Right atrium auricular region (tissue), 2 donors: ENCODE measurements around the gene CDH8. TPM values are rescaled to one million over a fixed set of nuclear protein-coding genes. Genes with fewer than 3 reads are reported as not detected.
A peak's percentile ranks its signal among the peaks of the same experiment; 100 is the strongest.

ENCODE experiments used
- DNase-seq: peaks from one replicate; pipeline ENCODE4 v3.0.0-alpha.2; 2019; ENCODE audit warnings: low spot score
- H3K27ac ChIP-seq, 2 donors: fragments of 200-600 bp; sonication (generic); 1 replicate in 1 of 2; 2 replicates in 1 of 2; pipeline ENCODE4 v1.5.1; 2016 to 2019
- H3K27me3 ChIP-seq, 2 donors: fragments of 200-600 bp; sonication (generic); one replicate each; pipeline versions ENCODE4 v1.5.1 to v1.6.0; 2017 to 2019
- H3K36me3 ChIP-seq: fragments of 200-600 bp; sonication (generic); one replicate; pipeline ENCODE4 v1.5.1; 2016
- H3K4me1 ChIP-seq, 2 donors: fragments of 200-600 bp; sonication (generic); one replicate each; pipeline versions ENCODE4 v1.5.1 to v1.6.0; 2017 to 2019
- H3K4me3 ChIP-seq, 2 donors: fragments of 200-600 bp; sonication (generic); 1 replicate in 1 of 2; 2 replicates in 1 of 2; pipeline ENCODE4 v1.5.1; 2017 to 2019; ENCODE audit warnings: mild to moderate bottlenecking in 1 of 2, moderate library complexity in 1 of 2
- H3K9me3 ChIP-seq, 2 donors: fragments of 200-600 bp; sonication (generic); one replicate each; pipeline ENCODE4 v1.5.1; 2019
- CTCF ChIP-seq, 2 donors: fragments of 200-600 bp; sonication (generic); IDR thresholded peaks; one replicate each; pipeline ENCODE4 v1.5.1; 2019; ENCODE audit warnings: antibody characterized with exemption in 2 of 2
- total RNA-seq, 2 donors: library from RNA; depleted of rRNA; stranded (reverse); fragments of >200 nt; gene quantifications; one replicate each; pipeline ENCODE4 v1.1.0, GENCODE V29; 2016

CDH8 gene
- total RNA-seq, 2 donors from 2014 or later, result not detected

GRCh38 chr16:62038225-62038624 is 2.0 kb upstream of the CDH8 start:
- no peak for DNase-seq
- H3K9me3 ChIP-seq, result no peaks in the 10 kb centered on the region
- peaks cover 0 to 16% of the 10 kb centered on the region in 2 donors for H3K27me3 ChIP-seq
- peaks cover 0 to 21% of the 10 kb centered on the region in 2 donors for H3K4me1 ChIP-seq
- H3K36me3 ChIP-seq, result no peaks in the 10 kb centered on the region
- TF ChIP-seq CTCF (IDR thresholded peaks at IDR 0.05), result no peak
- H3K4me3 ChIP-seq, result no peak overlapping the region
- no peak overlapping the region for H3K27ac ChIP-seq

GRCh38 chr16:62036802-62037135 is 531 bp upstream of the CDH8 start:
- H3K4me3 ChIP-seq, result peak overlapping the region in 1 of 2 donors; percentile 43
- peaks cover 0 to 16% of the 10 kb centered on the region in 2 donors for H3K27me3 ChIP-seq
- peaks cover 0 to 21% of the 10 kb centered on the region in 2 donors for H3K4me1 ChIP-seq
- no peaks in the 10 kb centered on the region for H3K36me3 ChIP-seq
- H3K9me3 ChIP-seq, result no peaks in the 10 kb centered on the region
- no peak overlapping the region for H3K27ac ChIP-seq
- no peak for DNase-seq
- TF ChIP-seq CTCF (IDR thresholded peaks at IDR 0.05), result no peak

- TF ChIP-seq CTCF (IDR thresholded peaks at IDR 0.05), result no peak
- H3K4me3 ChIP-seq, result peak overlapping the region in 1 of 2 donors; percentile 43
These were observed 834 bp downstream of the CDH8 start for GRCh38 chr16:62035115-62036092.

GRCh38 chr16:62034231-62035114 is 1.8 kb downstream of the CDH8 start:
- Histone ChIP-seq H3K4me3 (peak overlapping the region in 1 of 2 donors; percentile 43), H3K9me3 (no peaks in the 10 kb centered on the region), H3K27ac (no peak overlapping the region), H3K4me1 (peaks cover 0 to 21% of the 10 kb centered on the region in 2 donors), H3K36me3 (no peaks in the 10 kb centered on the region), H3K27me3 (peaks cover 0 to 16% of the 10 kb centered on the region in 2 donors)
- no peak for TF ChIP-seq CTCF (IDR thresholded peaks at IDR 0.05)
- no peak for DNase-seq

More at GRCh38 chr16:62035115-62036092, 834 bp downstream of the CDH8 start:
- no peak for DNase-seq
- Histone ChIP-seq H3K4me1 (peaks cover 0 to 21% of the 10 kb centered on the region in 2 donors), H3K36me3 (no peaks in the 10 kb centered on the region), H3K27ac (no peak overlapping the region), H3K27me3 (peaks cover 0 to 16% of the 10 kb centered on the region in 2 donors), H3K9me3 (no peaks in the 10 kb centered on the region)

- H3K27ac ChIP-seq, result no peak overlapping the region
- TF ChIP-seq CTCF (IDR thresholded peaks at IDR 0.05), result no peak
- no peak overlapping the region for H3K4me3 ChIP-seq
- peaks cover 0 to 21% of the 10 kb centered on the region in 2 donors for H3K4me1 ChIP-seq
- H3K36me3 ChIP-seq, result no peaks in the 10 kb centered on the region
- no peaks in the 10 kb centered on the region for H3K9me3 ChIP-seq
- peaks cover 0 to 16% of the 10 kb centered on the region in 2 donors for H3K27me3 ChIP-seq
- no peak for DNase-seq
These were observed 3.2 kb downstream of the CDH8 start for GRCh38 chr16:62033065-62033464.
